COLO829 (cell line): ENCODE results near the gene ZGLP1.

Experiments used
- DNase-seq: peaks from one replicate; pipeline ENCODE4 v3.0.0; 2012; ENCODE audit warnings: low spot score

ZGLP1 gene

GRCh38 chr19:10327793-10328192, 18.2 kb upstream of the ZGLP1 start:
- DNase-seq, result no peak

GRCh38 chr19:10325732-10326131, 16.1 kb upstream of the ZGLP1 start:
- no peak for DNase-seq

- no peak for DNase-seq
Measured at GRCh38 chr19:10321874-10322835, 12.5 kb upstream of the ZGLP1 start.

GRCh38 chr19:10321417-10321797, 11.8 kb upstream of the ZGLP1 start:
- DNase-seq, result no peak

GRCh38 chr19:10320602-10321416, 11.2 kb upstream of the ZGLP1 start:
- no peak for DNase-seq

- no peak for DNase-seq
Measured at GRCh38 chr19:10318807-10319682, 9.4 kb upstream of the ZGLP1 start.

GRCh38 chr19:10317857-10318462, 8.3 kb upstream of the ZGLP1 start:
- DNase-seq, result no peak

- DNase-seq, result no peak
Measured at GRCh38 chr19:10317045-10317856, 7.6 kb upstream of the ZGLP1 start.

GRCh38 chr19:10316229-10317044, 6.8 kb upstream of the ZGLP1 start:
- DNase-seq, result no peak

GRCh38 chr19:10315335-10316214, 6.0 kb upstream of the ZGLP1 start, which contains the start of gene FDX2:
FDX2 (minus strand) TSS chr19:10316015; CDS start chr19:10315996, 19 bp downstream.
- DNase-seq, result peak; percentile 79

- DNase-seq, result no peak
Measured at GRCh38 chr19:10306327-10306726, 3.3 kb downstream of the ZGLP1 start.

GRCh38 chr19:10305139-10305806, 4.3 kb downstream of the ZGLP1 start:
- DNase-seq, result no peak

GRCh38 chr19:10299545-10300458, 9.8 kb downstream of the ZGLP1 start:
- no peak for DNase-seq

GRCh38 chr19:10295847-10296591, 13.6 kb downstream of the ZGLP1 start:
- no peak for DNase-seq

- DNase-seq, result no peak
Measured at GRCh38 chr19:10295305-10295846, 14.2 kb downstream of the ZGLP1 start.

- no peak for DNase-seq
Measured at GRCh38 chr19:10294368-10294697, 15.3 kb downstream of the ZGLP1 start.
